ENCODE results near the gene TIMM23B.
"Not testable (repeated sequence)": the region's sequence is repeated elsewhere in the genome, so short reads cannot be mapped to it uniquely, and the experiment has no call there.

DNA sequence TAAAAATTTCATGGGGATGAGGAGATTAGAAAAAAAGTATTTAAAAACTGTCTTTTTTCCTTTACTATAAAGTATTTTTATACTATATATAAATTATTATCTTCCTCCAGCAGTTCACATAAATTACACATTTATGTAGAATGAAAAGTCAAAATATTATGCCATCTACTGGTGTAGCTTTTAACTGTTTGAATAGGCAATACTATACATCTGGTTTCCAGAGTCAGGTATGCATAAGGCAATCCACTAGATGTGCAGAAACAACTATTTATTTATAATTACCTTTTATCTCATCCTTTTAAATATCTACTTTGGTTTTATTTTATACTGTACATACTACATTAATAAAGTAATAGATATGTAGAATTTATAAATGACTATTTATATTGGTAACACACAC is 25.4 kb upstream of the TIMM23B start:
- TF ChIP-seq, protein P1, sequence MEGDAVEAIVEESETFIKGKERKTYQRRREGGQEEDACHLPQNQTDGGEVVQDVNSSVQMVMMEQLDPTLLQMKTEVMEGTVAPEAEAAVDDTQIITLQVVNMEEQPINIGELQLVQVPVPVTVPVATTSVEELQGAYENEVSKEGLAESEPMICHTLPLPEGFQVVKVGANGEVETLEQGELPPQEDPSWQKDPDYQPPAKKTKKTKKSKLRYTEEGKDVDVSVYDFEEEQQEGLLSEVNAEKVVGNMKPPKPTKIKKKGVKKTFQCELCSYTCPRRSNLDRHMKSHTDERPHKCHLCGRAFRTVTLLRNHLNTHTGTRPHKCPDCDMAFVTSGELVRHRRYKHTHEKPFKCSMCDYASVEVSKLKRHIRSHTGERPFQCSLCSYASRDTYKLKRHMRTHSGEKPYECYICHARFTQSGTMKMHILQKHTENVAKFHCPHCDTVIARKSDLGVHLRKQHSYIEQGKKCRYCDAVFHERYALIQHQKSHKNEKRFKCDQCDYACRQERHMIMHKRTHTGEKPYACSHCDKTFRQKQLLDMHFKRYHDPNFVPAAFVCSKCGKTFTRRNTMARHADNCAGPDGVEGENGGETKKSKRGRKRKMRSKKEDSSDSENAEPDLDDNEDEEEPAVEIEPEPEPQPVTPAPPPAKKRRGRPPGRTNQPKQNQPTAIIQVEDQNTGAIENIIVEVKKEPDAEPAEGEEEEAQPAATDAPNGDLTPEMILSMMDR (IDR thresholded peaks at IDR 0.05) = not testable (repeated sequence)
- TF ChIP-seq POLR2A (IDR thresholded peaks at IDR 0.05) = not testable (repeated sequence)
